AG10803 (cell line): Measurements from ENCODE around the gene GPR61.
A peak's percentile ranks its signal among the peaks of the same experiment; 100 is the strongest.

Experiments used
- DNase-seq: peaks from one replicate; pipeline ENCODE4 v3.0.0; 2010; ENCODE audit warnings: low read depth
- H3K4me3 ChIP-seq: 2 replicates; pipeline ENCODE4 v1.5.1; 2011; ENCODE audit warnings: mild to moderate bottlenecking, low read length, control low read depth
- TF ChIP-seq, protein P1 (sequence below): conservative IDR thresholded peaks from 2 replicates; pipeline ENCODE4 v1.5.1; 2011; ENCODE audit warnings: mild to moderate bottlenecking, low read length, control low read depth, inconsistent platforms

GPR61 gene

DNA sequence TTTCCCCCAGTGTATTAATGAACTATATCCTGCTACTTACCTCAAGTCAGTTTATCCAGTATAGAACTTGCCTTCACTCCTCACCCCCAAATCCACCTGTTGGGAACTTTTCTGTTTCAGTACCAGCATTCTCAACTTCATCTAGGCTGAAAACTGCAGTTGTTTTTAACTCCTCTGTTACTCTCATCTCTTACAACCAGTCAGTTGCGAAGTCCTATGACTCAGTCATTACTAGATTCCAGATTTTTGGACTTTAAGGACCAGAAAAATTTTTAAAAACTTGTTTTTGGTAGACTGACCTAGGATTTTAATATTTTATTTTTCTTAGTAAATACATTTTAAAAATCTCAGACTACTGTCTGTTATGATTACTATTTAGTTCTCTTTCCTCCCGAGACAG is 16.9 kb downstream of the GPR61 start:
- TF ChIP-seq, protein P1, sequence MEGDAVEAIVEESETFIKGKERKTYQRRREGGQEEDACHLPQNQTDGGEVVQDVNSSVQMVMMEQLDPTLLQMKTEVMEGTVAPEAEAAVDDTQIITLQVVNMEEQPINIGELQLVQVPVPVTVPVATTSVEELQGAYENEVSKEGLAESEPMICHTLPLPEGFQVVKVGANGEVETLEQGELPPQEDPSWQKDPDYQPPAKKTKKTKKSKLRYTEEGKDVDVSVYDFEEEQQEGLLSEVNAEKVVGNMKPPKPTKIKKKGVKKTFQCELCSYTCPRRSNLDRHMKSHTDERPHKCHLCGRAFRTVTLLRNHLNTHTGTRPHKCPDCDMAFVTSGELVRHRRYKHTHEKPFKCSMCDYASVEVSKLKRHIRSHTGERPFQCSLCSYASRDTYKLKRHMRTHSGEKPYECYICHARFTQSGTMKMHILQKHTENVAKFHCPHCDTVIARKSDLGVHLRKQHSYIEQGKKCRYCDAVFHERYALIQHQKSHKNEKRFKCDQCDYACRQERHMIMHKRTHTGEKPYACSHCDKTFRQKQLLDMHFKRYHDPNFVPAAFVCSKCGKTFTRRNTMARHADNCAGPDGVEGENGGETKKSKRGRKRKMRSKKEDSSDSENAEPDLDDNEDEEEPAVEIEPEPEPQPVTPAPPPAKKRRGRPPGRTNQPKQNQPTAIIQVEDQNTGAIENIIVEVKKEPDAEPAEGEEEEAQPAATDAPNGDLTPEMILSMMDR = no peak
- DNase-seq = peak; percentile 18
- H3K4me3 ChIP-seq = no peak overlapping the region

DNA sequence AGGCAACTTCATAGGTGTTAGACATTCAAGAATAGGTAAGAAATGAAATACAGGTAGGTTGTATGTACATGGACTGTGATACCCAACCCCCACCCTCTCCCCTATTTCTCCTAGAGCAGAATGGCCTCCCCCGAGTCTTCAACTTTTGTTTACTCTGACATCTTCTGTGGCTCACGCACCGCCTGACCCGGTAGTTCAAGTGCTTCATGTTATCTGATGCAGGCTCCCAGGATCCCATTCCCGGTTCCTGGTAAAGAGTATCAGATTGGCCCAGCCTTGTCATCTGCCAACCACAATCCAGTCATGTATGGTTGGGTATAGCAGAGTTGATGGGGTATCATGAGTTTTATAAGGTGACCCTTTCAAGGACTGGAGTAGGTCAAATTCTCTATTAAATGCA is 17.8 kb downstream of the GPR61 start:
- TF ChIP-seq, protein P1 = no peak
- DNase-seq = no peak
- H3K4me3 ChIP-seq = no peak overlapping the region

DNA sequence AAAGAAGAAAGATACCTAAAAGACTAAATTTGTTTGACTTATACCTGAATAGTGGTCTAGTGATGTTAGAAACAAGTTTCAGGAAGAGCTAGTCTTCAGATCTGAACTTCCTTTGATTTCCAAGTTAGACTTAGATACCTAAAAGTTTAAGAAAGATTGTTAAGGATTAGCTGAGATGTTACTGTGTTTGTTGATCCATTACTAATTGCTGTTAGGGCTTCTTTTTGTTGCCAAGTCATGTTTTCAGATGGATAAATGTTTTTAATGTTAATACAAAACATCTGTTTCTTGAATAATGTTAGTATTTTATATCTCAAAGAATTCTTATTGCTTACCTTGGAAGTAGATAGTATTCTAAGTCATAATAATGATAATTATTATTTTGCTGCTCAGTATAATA is 20.3 kb downstream of the GPR61 start:
- no peak overlapping the region for H3K4me3 ChIP-seq
- TF ChIP-seq, protein P1 = no peak

DNA sequence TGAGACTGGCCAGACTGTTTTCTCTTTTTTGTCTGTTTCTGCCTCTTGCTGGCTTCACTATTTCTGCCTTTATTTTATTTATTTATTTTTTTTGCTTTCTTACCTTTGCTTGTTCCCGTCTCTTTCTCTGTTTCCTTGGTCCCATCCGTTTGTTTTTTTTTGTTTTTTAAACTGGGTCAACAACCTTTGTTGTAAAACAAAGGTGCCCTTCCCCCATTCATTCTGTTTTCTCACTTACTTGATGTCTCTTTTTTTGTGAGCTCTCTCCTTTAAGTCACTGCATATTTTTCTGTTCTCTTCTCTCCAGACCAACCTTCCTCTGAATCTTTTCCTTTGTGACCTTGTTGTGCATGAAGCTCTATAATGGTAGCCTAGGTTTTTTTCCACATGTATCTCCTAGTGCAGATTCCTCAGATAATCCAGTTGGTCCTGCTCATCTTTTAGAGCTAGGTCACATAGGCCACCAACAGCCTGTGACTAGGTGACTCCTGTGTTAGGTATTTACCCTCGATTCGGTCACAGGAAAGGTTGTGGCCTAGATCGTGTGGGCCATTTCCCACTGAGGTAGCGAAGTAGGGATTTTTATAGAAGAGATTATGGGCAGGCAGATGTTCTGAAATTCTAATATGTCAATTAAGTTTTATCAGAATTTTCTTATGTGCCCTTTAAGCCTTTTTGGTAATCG is 24.7 kb downstream of the GPR61 start:
- TF ChIP-seq, protein P1 = no peak
- H3K4me3 ChIP-seq = no peak overlapping the region
- no peak for DNase-seq

More for the DNA sequence above, 20.3 kb downstream of the GPR61 start:
- peak; percentile 41 for DNase-seq

DNA sequence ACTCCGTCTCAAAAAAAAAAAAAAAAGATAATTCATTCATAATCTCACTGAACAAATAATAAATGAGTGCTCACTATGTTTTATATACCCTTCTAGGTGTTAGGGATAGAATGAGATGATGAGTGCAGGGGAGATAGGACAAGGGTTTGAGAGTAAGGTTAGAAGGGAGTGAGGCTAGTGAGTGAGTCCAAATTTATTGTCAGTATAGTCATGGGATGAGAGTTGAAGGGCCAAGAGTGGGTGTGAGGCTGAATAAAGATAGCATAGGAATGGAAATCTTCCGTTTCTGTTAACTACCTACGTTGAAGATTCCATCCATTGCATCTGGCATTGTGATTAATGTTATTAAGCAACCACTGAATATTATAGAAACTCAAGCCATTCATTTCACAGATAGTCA is 25.6 kb downstream of the GPR61 start:
- TF ChIP-seq, protein P1 = no peak
- H3K4me3 ChIP-seq = no peak overlapping the region

DNA sequence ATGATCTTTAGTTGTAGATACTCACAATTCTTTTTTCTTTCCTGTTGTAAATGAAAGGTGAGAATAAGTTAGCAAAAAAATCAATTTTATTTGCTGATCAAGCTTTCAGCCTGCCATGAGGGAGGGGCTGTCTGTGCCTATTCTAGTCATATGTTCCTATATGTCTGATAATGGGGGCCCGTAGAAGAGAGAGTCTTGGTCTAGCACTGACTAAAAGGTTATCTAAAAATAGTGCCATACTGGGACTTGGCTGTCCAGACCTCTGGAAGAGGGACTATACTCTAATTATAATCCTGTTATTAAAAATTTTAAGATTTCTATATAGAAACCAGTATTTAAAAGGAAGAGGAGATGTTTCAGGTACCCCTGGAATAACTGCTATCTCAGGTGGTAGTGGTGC is 27.3 kb downstream of the GPR61 start:
- no peak for DNase-seq
- TF ChIP-seq, protein P1 = no peak
- no peak overlapping the region for H3K4me3 ChIP-seq

More for the DNA sequence above, 25.6 kb downstream of the GPR61 start:
- DNase-seq = no peak

DNA sequence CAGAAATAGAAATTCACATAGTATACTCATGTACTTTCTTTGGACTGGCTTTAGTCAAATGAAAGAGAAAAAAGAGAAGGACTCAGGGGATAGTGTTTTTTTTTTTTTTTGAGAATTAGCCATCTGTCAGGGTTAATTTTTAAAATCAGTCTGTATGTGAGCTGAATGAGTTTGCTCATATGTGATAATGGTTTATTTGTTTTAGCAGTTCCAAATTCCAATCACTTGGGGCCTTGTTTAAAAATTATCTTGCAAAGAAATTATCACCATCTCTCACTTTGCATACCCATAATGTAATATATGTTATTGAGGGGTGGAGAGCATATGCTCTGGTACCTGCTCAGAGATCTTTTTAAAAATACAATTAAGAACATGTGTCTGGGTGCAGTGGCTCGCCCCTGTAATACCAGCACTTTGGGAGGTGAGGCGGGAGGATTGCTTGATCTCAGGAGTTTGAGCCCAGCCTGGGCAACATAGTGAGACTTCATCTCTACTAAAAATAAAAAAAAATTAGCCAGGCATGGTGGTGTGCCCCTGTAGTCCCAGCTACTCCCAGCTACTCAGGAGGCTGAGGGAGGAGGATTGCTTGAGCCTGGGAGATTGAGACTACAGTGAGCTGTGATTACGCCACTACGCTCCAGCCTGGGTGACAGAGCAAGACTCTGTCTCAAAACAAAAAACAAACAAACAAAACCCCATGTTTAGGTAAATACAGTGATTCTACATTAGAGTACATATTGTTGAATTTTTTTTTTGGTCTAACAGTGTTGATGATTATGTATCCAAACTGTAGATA is 28.4 kb downstream of the GPR61 start:
- no peak overlapping the region for H3K4me3 ChIP-seq
- DNase-seq = no peak
- TF ChIP-seq, protein P1 = no peak
